Effector CD4-positive, alpha-beta T cell (primary cell): ENCODE measurements around the gene TSPAN15.
A peak's percentile ranks its signal among the peaks of the same experiment; 100 is the strongest.
"Not testable (repeated sequence)": the region's sequence is repeated elsewhere in the genome, so short reads cannot be mapped to it uniquely, and the experiment has no call there.

Experiments used
- DNase-seq: peaks from one replicate; pipeline ENCODE4 v3.0.0-alpha.2; 2020

The TSPAN15 gene

GRCh38 chr10:69449841-69450240, 1.4 kb upstream of the TSPAN15 start:
- peak; percentile 37 for DNase-seq

DNA sequence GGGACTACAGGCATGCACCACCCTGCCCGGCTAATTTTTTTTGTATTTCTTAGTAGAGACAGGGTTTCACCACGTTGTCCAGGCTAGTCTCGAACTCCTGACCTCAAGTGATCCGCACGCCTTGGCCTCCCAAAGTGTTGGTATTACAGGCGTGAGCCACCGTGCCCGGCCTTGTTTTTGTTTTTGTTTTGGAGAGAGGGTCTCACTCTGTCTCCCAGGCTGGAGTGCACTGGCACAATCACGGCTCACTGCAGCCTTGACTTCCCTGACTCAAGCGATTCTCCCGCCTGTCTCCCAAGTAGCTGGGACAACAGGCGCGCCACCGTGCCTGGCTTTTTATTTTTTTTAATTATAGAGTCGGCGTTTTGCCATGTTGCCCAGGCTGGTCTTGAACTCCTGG, 870 bp upstream of the TSPAN15 start:
- not testable (repeated sequence) for DNase-seq

- DNase-seq = no peak
Measured at GRCh38 chr10:69451784-69452251, 553 bp downstream of the TSPAN15 start.

DNA sequence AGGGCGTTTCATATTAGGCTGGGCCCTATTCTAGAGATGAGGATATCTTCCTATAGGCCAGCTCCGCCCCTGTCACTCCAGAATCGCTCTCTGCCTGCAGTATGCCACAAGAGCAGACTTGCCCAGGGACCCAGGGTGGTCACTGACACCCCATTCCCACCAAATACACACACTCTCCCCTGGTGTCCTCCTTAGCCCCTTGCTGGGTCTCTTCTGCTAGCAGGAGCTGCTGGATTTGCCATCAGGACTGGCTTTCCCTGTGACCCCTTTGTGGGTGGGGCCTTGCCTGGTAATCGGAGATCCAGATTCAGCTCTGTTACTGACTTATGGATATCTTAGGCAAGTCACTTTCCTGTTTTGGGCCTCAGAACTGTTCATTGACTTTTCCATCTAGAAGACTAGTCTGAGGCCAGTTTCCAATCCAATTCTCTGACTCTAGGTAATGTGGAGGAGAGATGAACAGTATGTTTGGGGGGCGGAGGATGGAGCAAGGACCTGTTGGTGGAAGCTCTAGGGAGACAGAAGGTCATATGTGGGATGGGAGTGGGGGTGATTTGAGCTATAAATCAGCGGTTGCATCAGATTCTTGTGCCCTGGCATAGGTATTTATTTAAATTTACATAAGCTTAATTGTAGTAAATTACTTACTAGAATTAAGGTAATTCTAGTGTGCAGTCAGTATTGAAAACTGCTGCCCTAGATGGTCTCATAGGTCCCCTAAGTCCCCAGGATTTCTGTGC, 1.6 kb downstream of the TSPAN15 start:
- DNase-seq = no peak

GRCh38 chr10:69453795-69454194, 2.5 kb downstream of the TSPAN15 start:
- DNase-seq = no peak

- DNase-seq = no peak
Measured at GRCh38 chr10:69455006-69455763, 3.9 kb downstream of the TSPAN15 start.

GRCh38 chr10:69456880-69457693, 5.8 kb downstream of the TSPAN15 start:
- DNase-seq = no peak

GRCh38 chr10:69457771-69458237, 6.5 kb downstream of the TSPAN15 start:
- no peak for DNase-seq

DNA sequence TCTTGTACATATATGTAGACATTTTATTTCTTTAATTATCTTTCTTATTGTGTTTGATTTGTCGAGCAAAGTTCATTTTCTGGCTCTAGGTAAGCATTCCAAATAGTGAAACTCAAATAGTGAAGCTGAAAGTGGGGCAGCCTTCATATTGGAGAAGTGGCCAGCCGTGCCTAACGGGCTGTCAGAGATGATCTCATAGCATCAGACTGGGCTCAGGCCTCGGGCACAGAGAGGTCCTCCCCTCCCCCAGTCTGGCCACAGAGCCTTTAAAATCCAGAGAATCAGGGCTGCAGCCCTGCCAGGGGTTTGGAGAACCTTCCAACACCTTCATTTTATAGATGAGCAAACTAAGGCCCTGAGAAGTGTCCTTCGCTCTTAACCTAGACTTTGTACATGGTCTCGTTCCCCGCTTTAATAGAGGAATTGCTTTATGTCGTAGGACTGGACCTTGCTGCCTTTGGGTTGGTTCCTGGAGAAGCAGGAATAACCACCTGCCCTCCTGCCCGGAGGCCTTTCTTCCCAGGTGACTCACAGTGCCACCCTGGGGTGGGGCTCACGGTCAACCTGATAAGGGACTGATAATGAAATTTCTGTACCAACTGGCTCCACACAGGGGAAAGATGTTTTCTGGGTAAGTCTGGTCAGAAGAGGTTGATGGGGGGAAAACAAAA, 7.3 kb downstream of the TSPAN15 start:
- no peak for DNase-seq

DNA sequence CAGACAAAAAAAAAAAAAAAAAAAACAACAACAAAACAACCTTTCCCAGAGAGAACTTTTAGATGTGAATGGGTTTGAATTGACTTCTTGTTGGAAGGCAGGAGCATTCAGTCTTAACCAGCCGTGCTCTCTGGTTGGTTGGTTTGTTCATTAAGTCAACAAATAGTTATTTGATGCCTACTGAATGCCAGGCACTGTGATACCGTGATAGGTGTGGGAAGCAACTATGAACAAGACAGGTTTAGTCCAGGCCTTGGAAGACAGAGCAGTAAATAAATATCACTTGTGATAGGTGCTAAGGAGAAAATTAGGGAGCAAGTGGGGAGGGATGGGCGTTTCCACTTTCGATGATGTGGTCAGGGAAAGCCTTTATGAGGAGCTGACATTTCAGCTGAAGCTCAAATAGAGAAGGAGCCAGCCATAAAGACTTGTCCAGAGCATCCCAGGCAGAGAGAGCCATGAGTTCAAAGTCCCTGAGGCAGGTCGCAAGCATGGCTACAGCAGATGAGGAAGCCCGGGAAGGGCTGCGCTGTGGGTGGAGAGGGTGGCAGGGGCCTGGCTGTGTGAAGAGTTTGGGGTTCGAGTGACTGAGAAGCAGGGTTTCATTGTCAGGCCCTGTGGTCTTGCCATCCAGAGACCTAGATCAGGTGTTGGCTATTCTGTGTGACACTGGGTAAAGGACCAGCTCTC, 8.0 kb downstream of the TSPAN15 start:
- no peak for DNase-seq

DNA sequence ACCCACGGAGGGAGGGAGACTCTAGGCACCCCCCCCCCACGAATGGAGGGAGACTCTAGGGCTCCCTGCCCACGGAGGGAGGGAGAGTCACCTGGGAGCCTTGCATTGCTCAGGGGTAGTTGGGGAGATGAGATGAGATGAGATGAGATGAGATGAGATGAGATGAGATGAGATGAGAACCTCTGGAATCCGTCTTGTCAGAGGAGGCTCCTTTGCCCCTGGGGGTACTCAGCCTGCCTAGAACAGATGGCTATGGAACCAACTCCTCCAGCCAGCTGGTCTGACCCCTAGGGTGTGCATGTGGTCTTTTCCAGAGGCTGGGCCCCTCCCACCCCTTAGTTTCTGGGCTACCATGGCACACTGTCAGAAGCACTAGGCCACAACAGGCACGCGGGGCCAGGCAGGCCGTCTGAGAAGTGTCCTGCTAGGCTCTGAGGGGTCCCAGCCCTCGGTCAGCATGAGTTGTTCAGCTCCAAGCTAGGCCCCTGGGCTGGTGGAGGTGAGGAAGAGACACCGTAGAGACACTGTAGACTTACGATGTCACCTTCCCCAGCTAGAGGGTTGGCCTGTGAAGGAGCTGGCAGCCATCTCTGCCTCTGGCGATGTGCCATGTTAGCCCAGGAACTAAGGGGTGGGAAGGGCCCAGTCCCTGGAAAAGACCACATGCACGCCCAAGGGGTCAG, 8.8 kb downstream of the TSPAN15 start:
- no peak for DNase-seq

DNA sequence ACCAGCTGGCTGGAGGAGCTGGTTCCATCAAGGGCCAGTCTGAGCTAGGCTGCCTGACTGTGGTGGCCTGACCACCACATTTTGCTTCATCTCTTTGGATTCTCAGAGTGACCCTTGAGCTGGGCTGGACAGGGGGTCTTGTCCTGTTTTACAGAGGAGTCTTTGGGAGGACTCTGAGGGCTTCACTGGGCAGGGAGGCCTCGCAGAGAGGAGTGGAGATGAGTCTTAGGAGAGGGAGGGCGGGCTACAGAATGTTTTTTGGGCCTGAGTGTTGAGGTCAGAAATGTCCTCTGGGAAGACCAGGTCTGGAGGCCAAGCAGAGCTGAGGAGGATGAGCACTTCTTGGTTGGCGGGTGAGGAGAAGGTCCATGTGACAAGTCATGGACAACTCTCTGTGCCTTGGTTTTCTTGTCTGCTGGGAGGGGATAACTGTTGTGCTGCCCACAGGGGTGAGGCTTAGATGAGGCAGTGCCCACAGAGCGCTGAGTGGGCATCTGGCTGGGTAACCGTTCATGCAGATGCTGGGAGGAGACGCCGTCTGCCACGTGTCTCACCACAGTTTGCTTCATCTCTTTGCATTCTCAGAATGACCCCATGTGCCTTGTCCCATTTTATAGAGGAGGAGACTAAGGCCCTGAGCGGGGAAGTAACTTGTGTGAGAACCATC, 9.4 kb downstream of the TSPAN15 start:
- DNase-seq = no peak

DNA sequence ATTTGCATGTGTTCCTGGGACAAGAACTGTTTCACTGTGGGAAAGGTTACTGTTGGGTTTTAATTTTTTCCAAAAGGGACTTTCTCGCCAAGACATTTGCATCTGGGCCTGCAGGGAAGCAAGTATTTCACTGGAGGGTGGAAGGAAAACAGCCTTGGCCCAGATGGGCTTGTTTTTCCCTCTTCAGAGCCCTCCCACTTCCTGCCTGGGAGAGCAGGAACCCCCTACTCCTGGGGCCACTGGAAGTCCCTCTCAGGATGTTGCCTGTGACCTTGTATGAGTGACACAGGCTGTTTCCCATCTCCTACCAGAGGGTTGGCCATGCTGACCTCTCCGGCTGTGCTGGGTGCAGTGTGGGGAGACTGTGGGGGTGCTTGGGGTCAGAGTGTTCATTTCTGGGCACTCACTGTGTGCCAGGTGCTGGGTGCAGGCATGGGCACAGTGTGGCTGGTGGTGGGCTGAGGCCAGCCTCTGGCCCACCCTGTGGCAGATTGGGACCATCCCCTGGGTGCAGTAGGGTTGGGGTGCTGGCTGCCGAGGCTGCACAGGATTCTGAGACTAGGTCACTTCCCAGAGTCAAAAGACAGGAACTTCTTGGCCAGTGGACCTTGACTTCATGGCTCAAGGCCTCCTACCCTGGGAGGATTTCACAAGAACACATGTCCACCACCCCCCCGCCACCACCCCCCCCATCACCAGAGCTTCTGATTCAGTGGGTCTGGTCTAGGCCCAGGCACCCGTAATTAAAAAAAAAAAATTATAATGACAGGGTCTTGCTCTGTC, 10.2 kb downstream of the TSPAN15 start:
- DNase-seq = no peak

DNA sequence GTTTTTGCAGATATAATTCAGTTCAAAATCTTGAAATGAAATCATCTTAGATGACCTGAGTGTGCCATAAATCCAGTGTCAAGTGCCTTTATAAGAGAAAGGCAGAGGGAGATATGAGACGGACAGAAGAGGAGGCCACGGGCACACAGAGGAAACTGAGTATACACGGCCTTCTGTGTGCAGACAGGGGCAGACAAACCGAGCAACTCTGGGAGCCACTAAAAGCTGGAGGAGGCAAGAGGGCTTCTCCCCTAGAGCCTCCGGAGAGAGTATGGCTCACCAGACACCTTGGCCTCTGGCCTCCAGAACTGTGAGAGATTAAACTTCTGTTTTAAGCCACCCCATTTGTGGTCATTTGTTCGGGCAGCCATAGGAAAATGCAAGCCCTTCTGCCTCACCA, 12.6 kb downstream of the TSPAN15 start:
- no peak for DNase-seq

DNA sequence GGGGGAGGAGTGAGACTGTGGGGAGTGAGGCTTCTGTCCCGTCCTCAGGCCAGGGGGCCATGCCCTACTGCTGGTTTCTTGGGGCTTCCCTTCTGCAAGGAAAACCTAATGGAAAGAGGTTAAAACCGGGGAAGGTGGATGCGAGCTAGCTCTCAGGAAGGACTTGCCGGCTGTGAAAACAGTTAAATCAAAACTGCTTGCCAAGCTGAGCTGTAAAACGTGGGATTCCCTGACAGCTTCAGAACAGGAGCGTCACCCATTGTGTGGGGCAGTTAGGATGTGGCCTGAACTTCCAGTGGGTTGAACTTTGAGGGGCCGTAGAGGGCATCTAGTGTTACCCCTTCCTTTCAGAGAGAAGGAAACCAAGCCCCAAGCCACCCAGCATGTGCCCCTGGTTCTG, 13.1 kb downstream of the TSPAN15 start:
- DNase-seq = no peak

DNA sequence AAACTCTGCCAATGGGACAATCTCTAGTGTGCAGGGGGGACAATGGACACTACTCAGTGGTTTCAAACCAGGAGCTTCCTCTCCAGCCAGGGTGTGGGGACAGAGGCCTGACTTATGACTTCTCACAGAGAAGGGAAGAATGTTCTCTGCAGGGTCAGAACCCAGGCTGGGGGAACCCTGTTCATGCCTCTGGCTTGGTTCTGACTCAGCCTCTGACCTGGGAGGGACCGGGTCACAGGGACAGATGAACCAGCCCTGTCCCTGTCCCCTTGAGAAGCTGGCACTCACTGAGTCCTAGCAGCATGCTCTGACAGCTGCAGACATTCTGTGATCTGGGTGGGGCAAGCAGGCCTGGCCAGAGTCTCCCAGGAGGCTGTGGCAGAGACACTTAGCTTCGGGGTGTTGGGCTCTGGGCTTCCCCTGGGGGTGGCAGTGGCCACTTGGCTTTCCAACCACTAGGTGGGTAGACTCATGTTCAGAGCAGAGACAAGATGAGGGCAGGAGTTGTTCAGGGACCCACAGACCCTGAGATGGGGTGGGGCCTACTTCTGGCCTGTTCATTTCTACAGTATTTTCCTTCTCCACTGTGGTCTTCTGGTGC, 13.6 kb downstream of the TSPAN15 start:
- no peak for DNase-seq

DNA sequence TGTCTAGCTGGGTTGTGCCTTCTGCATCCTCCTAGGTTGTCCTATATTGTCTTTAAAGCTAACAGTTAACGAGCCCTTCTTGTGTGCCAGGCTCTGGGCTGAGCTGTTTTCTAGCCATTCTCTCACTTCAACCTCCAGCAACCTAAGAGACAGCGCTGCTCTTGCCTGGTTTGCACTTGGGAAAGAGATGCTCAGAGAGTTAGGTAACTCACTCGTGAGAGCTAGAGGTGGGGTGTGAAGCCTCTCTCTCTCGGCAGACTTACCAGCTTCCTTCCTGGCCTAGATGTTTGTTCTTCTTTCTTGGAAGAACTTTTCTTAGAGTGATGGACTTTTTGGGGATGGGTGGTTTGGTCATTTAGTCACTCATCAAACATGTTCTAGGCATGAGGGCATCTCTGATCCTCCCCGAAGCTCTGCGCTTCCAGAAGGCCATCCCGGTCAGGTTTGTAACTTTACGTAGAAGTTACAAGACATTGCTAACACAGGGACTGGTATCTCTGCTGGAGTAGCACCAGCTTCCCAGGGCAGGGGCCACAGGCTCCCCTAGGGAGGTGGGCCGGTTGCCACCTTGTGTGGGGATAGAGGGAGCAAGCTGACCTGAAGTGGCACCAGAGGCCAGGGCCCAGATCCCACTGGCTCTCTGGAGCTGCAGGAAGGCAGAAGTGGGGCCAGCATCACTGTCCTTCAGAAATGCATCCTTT, 14.3 kb downstream of the TSPAN15 start:
- DNase-seq = no peak

GRCh38 chr10:69466158-69466490, 14.9 kb downstream of the TSPAN15 start:
- no peak for DNase-seq

DNA sequence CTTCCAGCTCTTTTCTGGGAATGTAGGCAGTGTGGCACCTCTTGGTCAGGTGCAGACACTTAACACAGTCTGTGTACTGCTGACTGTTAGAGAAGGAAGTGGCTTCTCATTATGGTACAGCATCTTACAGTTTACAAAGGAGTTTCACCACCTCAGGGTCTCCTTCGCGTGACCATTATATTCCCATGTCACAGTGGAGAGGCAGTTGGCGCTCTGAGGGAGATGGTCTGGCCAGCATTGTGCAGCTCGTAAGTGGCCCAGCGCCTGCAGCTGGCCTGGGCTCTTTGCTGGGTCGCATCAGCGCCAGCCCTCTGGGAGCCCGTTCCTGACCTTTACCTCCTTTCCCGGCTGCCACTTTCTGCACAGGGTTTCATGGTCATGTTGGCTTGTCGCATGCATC, 15.4 kb downstream of the TSPAN15 start:
- no peak for DNase-seq
